Endothelial cell of umbilical vein (primary cell): ENCODE data around the gene CYP2C19.

ENCODE experiments used
- EZH2 ChIP-seq: IDR thresholded peaks from 2 replicates; pipeline ENCODE4 v1.6.1; 2012; ENCODE audit warnings: borderline replicate concordance, low read depth, mild to moderate bottlenecking, moderate library complexity, low read length, inconsistent platforms; ENCODE audit not compliant: severe bottlenecking
- POLR2AphosphoS5 ChIP-seq: IDR thresholded peaks from 2 replicates; pipeline ENCODE4 v1.6.1; 2012; ENCODE audit warnings: low read depth, mild to moderate bottlenecking, control low read depth, low read length, moderate library complexity; ENCODE audit not compliant: insufficient read depth
- TF ChIP-seq, protein P1 (sequence below), 2 donors: IDR thresholded peaks; 1 replicate in 1 of 2; 2 replicates in 1 of 2; pipeline ENCODE4 v1.5.1; 2011; ENCODE audit warnings: low read length in 2 of 2, mild to moderate bottlenecking in 2 of 2, moderate library complexity in 2 of 2, control low read depth in 1 of 2, inconsistent platforms in 1 of 2, low read depth in 1 of 2; ENCODE audit not compliant: insufficient read depth in 1 of 2; ENCODE audit errors: extremely low read depth in 1 of 2

DNA sequence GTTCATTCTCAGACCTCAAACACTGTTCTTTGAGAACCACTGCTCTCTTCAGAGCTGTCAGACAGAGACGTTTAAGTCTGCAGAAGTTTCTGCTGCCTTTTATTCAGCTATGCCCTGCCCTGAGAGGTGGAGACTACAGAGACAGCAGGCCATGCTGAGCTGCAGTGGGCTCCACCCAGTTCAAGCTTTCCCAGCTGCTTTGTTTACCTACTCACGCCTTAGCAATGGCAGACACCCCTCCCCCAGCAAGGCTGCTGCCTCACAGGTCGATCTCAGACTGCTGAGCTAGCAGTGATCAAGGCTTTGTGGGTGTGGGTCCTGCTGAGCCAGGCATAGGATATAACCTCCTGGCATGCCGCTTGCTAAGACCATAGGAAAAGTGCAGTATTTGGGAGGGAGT, 95.5 kb downstream of the CYP2C19 start:
- TF ChIP-seq EZH2: no peak
- TF ChIP-seq, protein P1, sequence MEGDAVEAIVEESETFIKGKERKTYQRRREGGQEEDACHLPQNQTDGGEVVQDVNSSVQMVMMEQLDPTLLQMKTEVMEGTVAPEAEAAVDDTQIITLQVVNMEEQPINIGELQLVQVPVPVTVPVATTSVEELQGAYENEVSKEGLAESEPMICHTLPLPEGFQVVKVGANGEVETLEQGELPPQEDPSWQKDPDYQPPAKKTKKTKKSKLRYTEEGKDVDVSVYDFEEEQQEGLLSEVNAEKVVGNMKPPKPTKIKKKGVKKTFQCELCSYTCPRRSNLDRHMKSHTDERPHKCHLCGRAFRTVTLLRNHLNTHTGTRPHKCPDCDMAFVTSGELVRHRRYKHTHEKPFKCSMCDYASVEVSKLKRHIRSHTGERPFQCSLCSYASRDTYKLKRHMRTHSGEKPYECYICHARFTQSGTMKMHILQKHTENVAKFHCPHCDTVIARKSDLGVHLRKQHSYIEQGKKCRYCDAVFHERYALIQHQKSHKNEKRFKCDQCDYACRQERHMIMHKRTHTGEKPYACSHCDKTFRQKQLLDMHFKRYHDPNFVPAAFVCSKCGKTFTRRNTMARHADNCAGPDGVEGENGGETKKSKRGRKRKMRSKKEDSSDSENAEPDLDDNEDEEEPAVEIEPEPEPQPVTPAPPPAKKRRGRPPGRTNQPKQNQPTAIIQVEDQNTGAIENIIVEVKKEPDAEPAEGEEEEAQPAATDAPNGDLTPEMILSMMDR (IDR thresholded peaks at IDR 0.05; ENCODE audit: extremely low read depth in 1 of 2, insufficient read depth in 1 of 2, low read depth in 1 of 2, low read length in 2 of 2): no peak
- TF ChIP-seq POLR2AphosphoS5: no peak
